ENCODE measurements around the gene MDM1.

MDM1 gene

GRCh38 chr12:68342966-68343365 is 10.8 kb upstream of the MDM1 start:
- TF ChIP-seq CTCF (conservative IDR thresholded peaks at IDR 0.05), result no peak
- H3K27ac ChIP-seq, result no peak overlapping the region

GRCh38 chr12:68341822-68342221 is 9.7 kb upstream of the MDM1 start:
- TF ChIP-seq CTCF (conservative IDR thresholded peaks at IDR 0.05), result no peak
- no peak overlapping the region for H3K27ac ChIP-seq

GRCh38 chr12:68340404-68341270 is 8.5 kb upstream of the MDM1 start:
- no peak overlapping the region for H3K27ac ChIP-seq
- TF ChIP-seq CTCF (conservative IDR thresholded peaks at IDR 0.05), result no peak

GRCh38 chr12:68336889-68337303 is 4.7 kb upstream of the MDM1 start:
- TF ChIP-seq CTCF (conservative IDR thresholded peaks at IDR 0.05), result no peak
- peak overlapping the region; percentile 61 for H3K27ac ChIP-seq

- no peak for TF ChIP-seq CTCF (conservative IDR thresholded peaks at IDR 0.05)
- peak overlapping the region; percentile 61 for H3K27ac ChIP-seq
Measured at GRCh38 chr12:68335462-68335861, 3.3 kb upstream of the MDM1 start.

- peak overlapping the region; percentile 61; the same call in 1 of the 2 replicates for H3K27ac ChIP-seq
- TF ChIP-seq CTCF (conservative IDR thresholded peaks at IDR 0.05), result peak; percentile 31
Measured at GRCh38 chr12:68334132-68334531, 2.0 kb upstream of the MDM1 start.

GRCh38 chr12:68332728-68333630 is 817 bp upstream of the MDM1 start:
- no peak for TF ChIP-seq CTCF (conservative IDR thresholded peaks at IDR 0.05)
- H3K27ac ChIP-seq, result peak overlapping the region; percentile 60
